OCI-LY1 (cell line): Measurements from ENCODE around the gene HECW1.

Source experiments
- EZH2 ChIP-seq: fragments of 200-600 bp; sonication (generic), shearing (Covaris generic); IDR thresholded peaks from 2 replicates; pipeline ENCODE4 v1.8.0; 2017; ENCODE audit warnings: borderline replicate concordance, mixed run types, mild to moderate bottlenecking, antibody characterized with exemption, low read length, moderate library complexity, mixed read lengths
- TF ChIP-seq, protein P1 (sequence below): fragments of 200-600 bp; sonication (generic), shearing (Covaris generic); IDR thresholded peaks from 2 replicates; pipeline ENCODE4 v1.5.1; 2017; ENCODE audit warnings: mild to moderate bottlenecking, antibody characterized with exemption, low read length, moderate library complexity, mixed read lengths

DNA sequence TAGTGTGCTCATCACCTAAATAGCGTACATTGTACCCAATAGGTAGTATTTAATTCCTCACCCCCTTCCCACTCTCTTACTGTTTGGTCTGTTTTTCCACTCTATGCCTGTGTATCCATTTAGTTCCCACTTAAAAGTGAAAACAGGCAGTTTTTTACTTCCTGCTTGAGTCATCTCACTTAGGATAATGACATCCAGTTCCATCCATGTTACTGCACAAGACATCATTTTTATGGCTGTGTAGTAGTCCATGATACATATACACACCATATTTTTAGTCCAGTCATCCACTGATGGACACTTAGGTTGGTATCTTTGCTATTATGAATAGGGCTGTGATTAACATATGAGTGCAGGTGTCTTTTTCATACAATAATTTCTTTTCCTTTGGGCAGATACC lies 480.6 kb downstream of the HECW1 start:
- TF ChIP-seq, protein P1, sequence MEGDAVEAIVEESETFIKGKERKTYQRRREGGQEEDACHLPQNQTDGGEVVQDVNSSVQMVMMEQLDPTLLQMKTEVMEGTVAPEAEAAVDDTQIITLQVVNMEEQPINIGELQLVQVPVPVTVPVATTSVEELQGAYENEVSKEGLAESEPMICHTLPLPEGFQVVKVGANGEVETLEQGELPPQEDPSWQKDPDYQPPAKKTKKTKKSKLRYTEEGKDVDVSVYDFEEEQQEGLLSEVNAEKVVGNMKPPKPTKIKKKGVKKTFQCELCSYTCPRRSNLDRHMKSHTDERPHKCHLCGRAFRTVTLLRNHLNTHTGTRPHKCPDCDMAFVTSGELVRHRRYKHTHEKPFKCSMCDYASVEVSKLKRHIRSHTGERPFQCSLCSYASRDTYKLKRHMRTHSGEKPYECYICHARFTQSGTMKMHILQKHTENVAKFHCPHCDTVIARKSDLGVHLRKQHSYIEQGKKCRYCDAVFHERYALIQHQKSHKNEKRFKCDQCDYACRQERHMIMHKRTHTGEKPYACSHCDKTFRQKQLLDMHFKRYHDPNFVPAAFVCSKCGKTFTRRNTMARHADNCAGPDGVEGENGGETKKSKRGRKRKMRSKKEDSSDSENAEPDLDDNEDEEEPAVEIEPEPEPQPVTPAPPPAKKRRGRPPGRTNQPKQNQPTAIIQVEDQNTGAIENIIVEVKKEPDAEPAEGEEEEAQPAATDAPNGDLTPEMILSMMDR: no peak
- TF ChIP-seq EZH2: no peak
